CD4-positive, alpha-beta memory T cell (primary cell): Measurements from ENCODE around the gene FAAH. TPM values are rescaled to one million over a fixed set of nuclear protein-coding genes. Genes with fewer than 3 reads are reported as not detected.

ENCODE experiments used
- CTCF ChIA-PET: fragments of 350-600 bp; sonication (Branson Sonifier 250); formaldehyde crosslinking; loops from one replicate; lab custom pipeline; 2021; ENCODE audit warnings: inconsistent platforms; ENCODE audit not compliant: partially characterized antibody; lab: Charles Lee
- POLR2A ChIA-PET: fragments of 350-600 bp; sonication (Branson Sonifier 250); formaldehyde crosslinking; loops from one replicate; lab custom pipeline; 2021; ENCODE audit not compliant: partially characterized antibody; lab: Charles Lee
- DNase-seq, 5 donors: peaks; one replicate each; pipeline versions ENCODE4 v3.0.0 to v3.0.0-alpha.2; 2020 to 2022; ENCODE audit warnings: mixed read lengths in 1 of 5
- H3K27ac ChIP-seq: one replicate; pipeline ENCODE4 v1.7.0; 2013; ENCODE audit warnings: low read depth, low read length
- H3K27me3 ChIP-seq: 2 replicates; pipeline ENCODE4 v1.7.0; 2013; ENCODE audit warnings: mild to moderate bottlenecking, low read length, moderate library complexity; ENCODE audit not compliant: insufficient read depth
- H3K36me3 ChIP-seq: 2 replicates; pipeline ENCODE4 v1.7.0; 2013; ENCODE audit warnings: mild to moderate bottlenecking, low read length, moderate library complexity; ENCODE audit not compliant: insufficient read depth
- H3K4me1 ChIP-seq: 2 replicates; pipeline ENCODE4 v1.7.0; 2013; ENCODE audit warnings: mild to moderate bottlenecking, low read length, moderate library complexity; ENCODE audit not compliant: insufficient read depth
- H3K4me3 ChIP-seq, 2 donors: one replicate each; pipeline ENCODE4 v1.7.0; 2013; ENCODE audit warnings: low read length in 2 of 2, mild to moderate bottlenecking in 1 of 2
- H3K9me3 ChIP-seq, 2 donors: one replicate each; pipeline ENCODE4 v1.7.0; 2013; ENCODE audit warnings: low read length in 2 of 2, control low read depth in 1 of 2; ENCODE audit not compliant: control insufficient read depth in 1 of 2
- H3K27ac Mint-ChIP-seq, 7 donors: one replicate each; pipeline ENCODE4 v1.8.0; 2020 to 2021; ENCODE audit warnings: mixed read lengths in 7 of 7, mild to moderate bottlenecking in 6 of 7, inconsistent platforms in 3 of 7, moderate library complexity in 3 of 7
- H3K27me3 Mint-ChIP-seq, 2 donors: one replicate each; pipeline ENCODE4 v1.8.0; 2020 to 2021; ENCODE audit warnings: mixed read lengths in 2 of 2
- H3K36me3 Mint-ChIP-seq, 2 donors: one replicate each; pipeline ENCODE4 v1.8.0; 2020 to 2021; ENCODE audit warnings: mixed read lengths in 2 of 2, inconsistent platforms in 1 of 2, mild to moderate bottlenecking in 1 of 2
- H3K4me1 Mint-ChIP-seq, 4 donors: one replicate each; pipeline ENCODE4 v1.8.0; 2020 to 2021; ENCODE audit warnings: mixed read lengths in 4 of 4, mild to moderate bottlenecking in 1 of 4
- H3K4me3 Mint-ChIP-seq, 8 donors: one replicate each; pipeline ENCODE4 v1.8.0; 2020 to 2021; ENCODE audit warnings: mixed read lengths in 8 of 8, mild to moderate bottlenecking in 7 of 8, moderate library complexity in 6 of 8, inconsistent platforms in 3 of 8
- H3K9me3 Mint-ChIP-seq, 8 donors: one replicate each; pipeline ENCODE4 v1.8.0; 2020 to 2021; ENCODE audit warnings: mixed read lengths in 8 of 8, mild to moderate bottlenecking in 5 of 8, inconsistent platforms in 3 of 8, moderate library complexity in 1 of 8
- intact Hi-C: fragments of 100-400 bp; cut with micrococcal nuclease; formaldehyde crosslinking; loops from one replicate; pipeline ENCODE4 v1.15.1; 2023
- polyA plus RNA-seq, 2 donors: library from polyadenylated mRNA; unstranded; fragments of 300-500 nt; fragmentation: Illumina TruSeq; gene quantifications; one replicate each; pipeline ENCODE4 v1.2.3, GENCODE V29; 2021
- total RNA-seq, 2 experiments: library from RNA; stranded (reverse); gene quantifications; one replicate each; pipeline ENCODE4 v1.2.3, GENCODE V29; 2021

The FAAH gene
- total and polyA plus RNA-seq, 4 experiments from 2014 or later = 2.0 to 10.7 (median 5.9) TPM

- Mint-ChIP-seq H3K9me3 (no peaks in the 10 kb centered on the region), H3K36me3 (peaks cover 0 to 4% of the 10 kb centered on the region in 2 donors), H3K4me3 (peak overlapping the region in 5 of 8 donors; percentile 17 to 54 (median 34)), H3K27me3 (peaks cover 34 to 48% of the 10 kb centered on the region in 2 donors), H3K4me1 (peaks cover 15 to 42% (median 25%) of the 10 kb centered on the region in 4 donors), H3K27ac (no peak overlapping the region)
- H3K9me3 ChIP-seq = no peaks in the 10 kb centered on the region
- H3K4me1 ChIP-seq = peaks cover 17% of the 10 kb centered on the region
- no peak for DNase-seq
- H3K4me3 ChIP-seq = no peak overlapping the region
- peaks cover 6% of the 10 kb centered on the region for H3K27me3 ChIP-seq
- ChIA-PET POLR2A (interaction anchor here (1.2 to 1.4 kb wide), 2 partner anchors 25 to 145 kb away, joined by 3 to 4 read pairs; no protein-coding TSS in a partner anchor), CTCF (interaction anchor here (0.5 to 4.7 kb wide), 23 partner anchors 10 to 279 kb away, joined by 3 to 67 read pairs (median 4); no protein-coding TSS in a partner anchor)
- H3K27ac ChIP-seq = no peak overlapping the region
- intact Hi-C loops = loop anchor here (1.0 kb wide), 3 partner anchors 30 to 278 kb away; no protein-coding TSS in a partner anchor
- no peaks in the 10 kb centered on the region for H3K36me3 ChIP-seq
Measured at GRCh38 chr1:46447499-46448108, 53.5 kb downstream of the FAAH start.

- peaks cover 36 to 51% of the 10 kb centered on the region in 2 donors for H3K27me3 Mint-ChIP-seq
- H3K27ac ChIP-seq = no peak overlapping the region
- DNase-seq = no peak
- H3K36me3 Mint-ChIP-seq = peaks cover 0 to 4% of the 10 kb centered on the region in 2 donors
- intact Hi-C loops = no loop called here
- H3K4me1 ChIP-seq = peaks cover 12% of the 10 kb centered on the region
- H3K9me3 ChIP-seq = no peaks in the 10 kb centered on the region
- H3K4me3 Mint-ChIP-seq = peak overlapping the region in 7 of 8 donors; percentile 48 to 83 (median 69)
- H3K9me3 Mint-ChIP-seq = no peaks in the 10 kb centered on the region
- H3K4me1 Mint-ChIP-seq = peaks cover 12 to 39% (median 22%) of the 10 kb centered on the region in 4 donors
- H3K36me3 ChIP-seq = no peaks in the 10 kb centered on the region
- peak overlapping the region in 1 of 7 donors; percentile 37 for H3K27ac Mint-ChIP-seq
- no peak overlapping the region for H3K4me3 ChIP-seq
- ChIA-PET POLR2A (interaction anchor here (1.4 kb wide), 1 partner anchor 26 kb away, joined by 4 read pairs; no protein-coding TSS in a partner anchor), CTCF (interaction anchor here (0.9 to 4.7 kb wide), 6 partner anchors 11 to 277 kb away, joined by 3 to 67 read pairs (median 6); no protein-coding TSS in a partner anchor)
- H3K27me3 ChIP-seq = peaks cover 6% of the 10 kb centered on the region
Measured at GRCh38 chr1:46448109-46448911, 54.2 kb downstream of the FAAH start.

- CTCF ChIA-PET = interaction anchor here (1.6 to 2.3 kb wide), 5 partner anchors 8 to 79 kb away, joined by 3 to 9 read pairs (median 4); no protein-coding TSS in a partner anchor
- DNase-seq = no peak
- Histone ChIP-seq H3K4me1 (peaks cover 12% of the 10 kb centered on the region), H3K36me3 (no peaks in the 10 kb centered on the region), H3K9me3 (no peaks in the 10 kb centered on the region), H3K27ac (no peak overlapping the region), H3K4me3 (no peak overlapping the region), H3K27me3 (peaks cover 6% of the 10 kb centered on the region)
- Mint-ChIP-seq H3K27me3 (peaks cover 38 to 52% of the 10 kb centered on the region in 2 donors), H3K4me3 (peak overlapping the region in 2 of 8 donors; percentile 24 to 67), H3K36me3 (peaks cover 0 to 4% of the 10 kb centered on the region in 2 donors), H3K9me3 (no peaks in the 10 kb centered on the region), H3K27ac (no peak overlapping the region), H3K4me1 (peaks cover 11 to 39% (median 22%) of the 10 kb centered on the region in 4 donors)
- intact Hi-C loops = no loop called here
- POLR2A ChIA-PET = no interaction called here
Measured at GRCh38 chr1:46449223-46450159, 55.4 kb downstream of the FAAH start.

- peaks cover 6% of the 10 kb centered on the region for H3K27me3 ChIP-seq
- H3K36me3 ChIP-seq = no peaks in the 10 kb centered on the region
- POLR2A ChIA-PET = no interaction called here
Measured at GRCh38 chr1:46450160-46450517, 56.0 kb downstream of the FAAH start.

GRCh38 chr1:46451948-46452930, 58.1 kb downstream of the FAAH start:
- intact Hi-C loops = no loop called here
- H3K4me3 ChIP-seq = no peak overlapping the region
- H3K27me3 Mint-ChIP-seq = peaks cover 32 to 52% of the 10 kb centered on the region in 2 donors
- no peaks in the 10 kb centered on the region for H3K9me3 ChIP-seq
- H3K4me1 Mint-ChIP-seq = peaks cover 7 to 23% (median 15%) of the 10 kb centered on the region in 4 donors
- no peak overlapping the region for H3K4me3 Mint-ChIP-seq
- H3K36me3 Mint-ChIP-seq = no peaks in the 10 kb centered on the region
- peaks cover 6% of the 10 kb centered on the region for H3K27me3 ChIP-seq
- H3K9me3 Mint-ChIP-seq = no peaks in the 10 kb centered on the region
- no peaks in the 10 kb centered on the region for H3K36me3 ChIP-seq
- peaks cover 7% of the 10 kb centered on the region for H3K4me1 ChIP-seq
- no peak for DNase-seq
- CTCF ChIA-PET = interaction anchor here (2.3 kb wide), 1 partner anchor 10 kb away, joined by 7 read pairs; no protein-coding TSS in a partner anchor
- POLR2A ChIA-PET = no interaction called here
- no peak overlapping the region for H3K27ac ChIP-seq
- H3K27ac Mint-ChIP-seq = no peak overlapping the region

More at GRCh38 chr1:46450160-46450517, 56.0 kb downstream of the FAAH start:
- intact Hi-C loops = no loop called here
- no peak overlapping the region for H3K27ac Mint-ChIP-seq
- CTCF ChIA-PET = interaction anchor here (1.6 to 2.3 kb wide), 5 partner anchors 8 to 78 kb away, joined by 3 to 9 read pairs (median 4); no protein-coding TSS in a partner anchor
- no peak for DNase-seq
- Histone ChIP-seq H3K9me3 (no peaks in the 10 kb centered on the region), H3K4me3 (no peak overlapping the region), H3K4me1 (peaks cover 12% of the 10 kb centered on the region), H3K27ac (no peak overlapping the region)
- no peak overlapping the region for H3K4me3 Mint-ChIP-seq
- no peaks in the 10 kb centered on the region for H3K9me3 Mint-ChIP-seq
- peaks cover 42 to 58% of the 10 kb centered on the region in 2 donors for H3K27me3 Mint-ChIP-seq
- H3K4me1 Mint-ChIP-seq = peaks cover 11 to 32% (median 22%) of the 10 kb centered on the region in 4 donors
- peaks cover 0 to 4% of the 10 kb centered on the region in 2 donors for H3K36me3 Mint-ChIP-seq

GRCh38 chr1:46452931-46453325, 58.8 kb downstream of the FAAH start:
- Histone ChIP-seq H3K27me3 (peaks cover 3% of the 10 kb centered on the region), H3K4me1 (peaks cover 6% of the 10 kb centered on the region), H3K9me3 (no peaks in the 10 kb centered on the region), H3K36me3 (no peaks in the 10 kb centered on the region), H3K27ac (no peak overlapping the region), H3K4me3 (no peak overlapping the region)
- DNase-seq = no peak
- intact Hi-C loops = no loop called here
- no peak overlapping the region for H3K27ac Mint-ChIP-seq
- H3K9me3 Mint-ChIP-seq = no peaks in the 10 kb centered on the region
- CTCF ChIA-PET = no interaction called here
- H3K36me3 Mint-ChIP-seq = no peaks in the 10 kb centered on the region
- peaks cover 28 to 48% of the 10 kb centered on the region in 2 donors for H3K27me3 Mint-ChIP-seq
- POLR2A ChIA-PET = no interaction called here
- no peak overlapping the region for H3K4me3 Mint-ChIP-seq
- peaks cover 4 to 17% (median 11%) of the 10 kb centered on the region in 4 donors for H3K4me1 Mint-ChIP-seq
